Heart right ventricle (tissue), 16 donors: ENCODE measurements around the gene CNIH3. TPM values are rescaled to one million over a fixed set of nuclear protein-coding genes. Genes with fewer than 3 reads are reported as not detected.
"Not testable (repeated sequence)": the region's sequence is repeated elsewhere in the genome, so short reads cannot be mapped to it uniquely, and the experiment has no call there.

Source experiments
- ATAC-seq, 8 donors: fragments of 200-7000 bp; cut with Tn5 transposase; one replicate each; pipeline ENCODE4 v1.9.1; 2020; ENCODE audit warnings: mild to moderate bottlenecking in 8 of 8, moderate library complexity in 8 of 8, moderate number of reproducible peaks in 1 of 8
- DNase-seq, 2 donors: peaks; one replicate each; pipeline ENCODE4 v3.0.0-alpha.2; 2020
- H3K27ac ChIP-seq, 10 donors: fragments of 200-600 bp; sonication (generic) in 2 of 10; one replicate each; pipeline versions ENCODE4 v1.5.0 to v1.8.0; 2020 to 2022; ENCODE audit warnings: mild to moderate bottlenecking in 3 of 10
- H3K27me3 ChIP-seq, 7 donors: fragments of 200-600 bp; one replicate each; pipeline ENCODE4 v1.8.0; 2021 to 2022; ENCODE audit warnings: mild to moderate bottlenecking in 2 of 7
- H3K36me3 ChIP-seq, 9 donors: fragments of 200-600 bp; sonication (generic) in 1 of 9; one replicate each; pipeline versions ENCODE4 v1.5.0 to v1.8.0; 2020 to 2022; ENCODE audit warnings: mild to moderate bottlenecking in 2 of 9
- H3K4me1 ChIP-seq, 9 donors: fragments of 200-600 bp; sonication (generic) in 1 of 9; one replicate each; pipeline versions ENCODE4 v1.5.0 to v1.8.0; 2020 to 2022; ENCODE audit warnings: mild to moderate bottlenecking in 4 of 9
- H3K4me3 ChIP-seq, 10 donors: fragments of 200-600 bp; sonication (generic) in 2 of 10; one replicate each; pipeline versions ENCODE4 v1.5.0 to v1.8.0; 2020 to 2022; ENCODE audit warnings: mild to moderate bottlenecking in 7 of 10, moderate library complexity in 2 of 10
- H3K9me3 ChIP-seq, 11 donors: fragments of 200-600 bp in 10 of 11; sonication (generic) in 2 of 11; one replicate each; pipeline versions ENCODE4 v1.5.0 to v1.8.0; 2013 to 2022; ENCODE audit warnings: mild to moderate bottlenecking in 2 of 11, control low read depth in 1 of 11, moderate library complexity in 1 of 11
- CTCF ChIP-seq, 9 donors: fragments of 200-600 bp; sonication (generic) in 2 of 9; IDR thresholded peaks; one replicate each; pipeline versions ENCODE4 v1.5.0 to v1.8.0; 2021 to 2022; ENCODE audit warnings: antibody characterized with exemption in 9 of 9, mild to moderate bottlenecking in 5 of 9, moderate library complexity in 1 of 9
- WGBS, 2 donors: extraction: QIAGEN DNeasy Blood & Tissue Kit; methylation state at CpG; one replicate each; pipeline ENCODE4 v1.1.7; 2013; ENCODE audit warnings: inconsistent platforms in 1 of 2; 5-methylcytosine and 5-hydroxymethylcytosine counted together
- intact Hi-C, 10 donors: fragments of 100-400 bp; cut with DNase I; formaldehyde crosslinking; loops; one replicate each; pipeline versions ENCODE4 v1.11.1 to v1.14.2; 2022
- polyA plus RNA-seq, 2 donors: library from polyadenylated mRNA; stranded (reverse); fragments of 200-250 nt; gene quantifications; one replicate each; pipeline ENCODE4 v1.2.3, GENCODE V29; 2013
- total RNA-seq, 10 donors: library from RNA; stranded (reverse); fragmentation: NEBNext Ultra II Directional in 3 of 10; extraction: Animal tissue kit (Norgen Biotek cat#: 25700) in 3 of 10; gene quantifications; one replicate each; pipeline versions ENCODE4 v1.2.1 to v1.2.4, GENCODE V29; 2021 to 2023
- donor health status: Arrhythmogenic right ventricular cardiomyopathy.
- donor health status: ischemic (EF 13 %, LVEDD 7.1; RV severe dilation, severe dysfunction).
- donor health status: healthy with polysubstance abuse.
- donor health status: DM: no; HTN: yes; CAD: no.
- donor health status: DM: no; HTN: no; CAD: no.
- donor health status: ischemic (EF 25% LVEDD 6.9; RV normal size, moderate dysfunction).
- donor health status: ischemic (EF 25% LVEDD 5.7; RV mildly dilated, moderate dysfunction).
- donor health status: healthy.
- donor health status: DM: yes; HTN: yes; CAD: no.
- donor health status: Ischemic cardiomyopathy.
- donor health status: ischemic (EF 35%, LVEDD 5.7; RV mildly dilated, moderate dysfunction).
- donor health status: nonischemic (EF 11% LVEDD 7.7; RV severe dilation, severe dysfunction).
- donor health status: DM: yes; HTN: yes; CAD: no.
- donor health status: PGD.
- donor health status: ischemic (EF 29% LVEDD 5.4; RV normal size, mild dysfunction).
- donor health status: nonischemic (EF 23%, LVEDD 6.1; RV moderate dilation, normal function).

The CNIH3 gene
- total and polyA plus RNA-seq, 12 donors, result 0.28 to 1.8 (median 0.83) TPM

- Histone ChIP-seq H3K27me3 (peaks cover 0 to 6% (median 0%) of the 10 kb centered on the region in 7 donors), H3K9me3 (no peaks in the 10 kb centered on the region), H3K4me1 (no peaks in the 10 kb centered on the region), H3K4me3 (no peak overlapping the region), H3K36me3 (no peaks in the 10 kb centered on the region), H3K27ac (no peak overlapping the region)
- intact Hi-C loops, result no loop called here
- 75 to 83% methylated on average over 2 of the region's 2 CpGs for whole genome bisulfite sequencing, 2 donors
- DNase-seq (no peak), ATAC-seq (no peak)
- TF ChIP-seq CTCF (IDR thresholded peaks at IDR 0.05), result no peak
Observed at GRCh38 chr1:224679606-224680005, 63.5 kb downstream of the CNIH3 start.

GRCh38 chr1:224681816-224682215, 65.7 kb downstream of the CNIH3 start:
- no peaks in the 10 kb centered on the region for H3K36me3 ChIP-seq
- no peak for TF ChIP-seq CTCF (IDR thresholded peaks at IDR 0.05)
- no peak overlapping the region for H3K4me3 ChIP-seq
- peaks cover 0 to 2% (median 0%) of the 10 kb centered on the region in 7 donors for H3K27me3 ChIP-seq
- no peak for DNase-seq
- intact Hi-C loops, result no loop called here
- no peak overlapping the region for H3K27ac ChIP-seq
- no peaks in the 10 kb centered on the region for H3K9me3 ChIP-seq
- no peak for ATAC-seq
- H3K4me1 ChIP-seq, result no peaks in the 10 kb centered on the region
- 71 to 84% methylated on average over 6 of the region's 6 CpGs for WGBS, 2 donors

- H3K27ac ChIP-seq, result no peak overlapping the region
- 69 to 72% methylated on average over 8 of the region's 8 CpGs for WGBS, 2 donors
- H3K9me3 ChIP-seq, result no peaks in the 10 kb centered on the region
- DNase-seq (no peak), ATAC-seq (no peak)
- H3K36me3 ChIP-seq, result no peaks in the 10 kb centered on the region
- no peak for TF ChIP-seq CTCF (IDR thresholded peaks at IDR 0.05)
- intact Hi-C loops, result no loop called here
- H3K27me3 ChIP-seq, result no peaks in the 10 kb centered on the region
- H3K4me1 ChIP-seq, result no peaks in the 10 kb centered on the region
- H3K4me3 ChIP-seq, result no peak overlapping the region
Observed at GRCh38 chr1:224683936-224684335, 67.8 kb downstream of the CNIH3 start.

GRCh38 chr1:224684979-224685425, 68.9 kb downstream of the CNIH3 start:
- intact Hi-C loops, result no loop called here
- Histone ChIP-seq H3K27me3 (no peaks in the 10 kb centered on the region), H3K36me3 (no peaks in the 10 kb centered on the region), H3K27ac (no peak overlapping the region), H3K4me3 (no peak overlapping the region), H3K9me3 (no peaks in the 10 kb centered on the region), H3K4me1 (no peaks in the 10 kb centered on the region)
- ATAC-seq (no peak), DNase-seq (no peak)
- 37 to 44% methylated on average over 7 of the region's 7 CpGs for WGBS, 2 donors
- TF ChIP-seq CTCF (IDR thresholded peaks at IDR 0.05), result no peak

GRCh38 chr1:224686140-224686539, 70.0 kb downstream of the CNIH3 start:
- 81 to 88% methylated on average over 3 of the region's 3 CpGs for WGBS, 2 donors
- H3K9me3 ChIP-seq, H3K27me3 ChIP-seq, H3K4me3 ChIP-seq, H3K4me1 ChIP-seq, H3K27ac ChIP-seq, ATAC-seq, DNase-seq, intact Hi-C loops, H3K36me3 ChIP-seq: not testable (repeated sequence)
